Measurements from ENCODE around the gene CD177. TPM values are rescaled to one million over a fixed set of nuclear protein-coding genes. Genes with fewer than 3 reads are reported as not detected.
"Not testable (repeated sequence)": the region's sequence is repeated elsewhere in the genome, so short reads cannot be mapped to it uniquely, and the experiment has no call there.

CD177 gene
- total RNA-seq, 1 donor from 2014 or later, result not detected

GRCh38 chr19:43337737-43338136 is 15.7 kb upstream of the CD177 start:
- ChIA-PET CTCF (no interaction called here), POLR2A (no interaction called here)
- Mint-ChIP-seq H3K4me1 (no peaks in the 10 kb centered on the region), H3K36me3 (ENCODE audit: low read depth) (no peaks in the 10 kb centered on the region), H3K4me3 (no peak overlapping the region), H3K27ac (no peak overlapping the region), H3K9me3 (peaks cover 2% of the 10 kb centered on the region), H3K27me3 (peaks cover 16% of the 10 kb centered on the region)
- no peak for TF ChIP-seq CTCF (IDR thresholded peaks at IDR 0.05)
- intact Hi-C loops (cut with micrococcal nuclease), result no loop called here
- no peak for DNase-seq
- ATAC-seq (ENCODE audit: low read depth), result no peak

GRCh38 chr19:43338530-43338929 is 15.0 kb upstream of the CD177 start:
- no peak overlapping the region for H3K27ac Mint-ChIP-seq
- no peak overlapping the region for H3K4me3 Mint-ChIP-seq
- H3K4me1 Mint-ChIP-seq, result no peaks in the 10 kb centered on the region
- DNase-seq, result no peak
- CTCF ChIA-PET, result no interaction called here
- no peak for ATAC-seq (ENCODE audit: low read depth)
- H3K27me3 Mint-ChIP-seq, result peaks cover 16% of the 10 kb centered on the region
- peaks cover 2% of the 10 kb centered on the region for H3K9me3 Mint-ChIP-seq
- no peaks in the 10 kb centered on the region for H3K36me3 Mint-ChIP-seq (ENCODE audit: low read depth)
- POLR2A ChIA-PET, result no interaction called here
- intact Hi-C loops (cut with micrococcal nuclease), result no loop called here
- no peak for TF ChIP-seq CTCF (IDR thresholded peaks at IDR 0.05)

GRCh38 chr19:43339243-43339930 is 14.1 kb upstream of the CD177 start:
- H3K36me3 Mint-ChIP-seq (ENCODE audit: low read depth); ATAC-seq (ENCODE audit: low read depth); H3K4me3 Mint-ChIP-seq; CTCF ChIA-PET; H3K4me1 Mint-ChIP-seq; H3K27ac Mint-ChIP-seq; intact Hi-C loops (cut with micrococcal nuclease); POLR2A ChIA-PET; H3K9me3 Mint-ChIP-seq; DNase-seq: not testable (repeated sequence)
- H3K27me3 Mint-ChIP-seq, result peaks cover 16% of the 10 kb centered on the region

- H3K4me1 Mint-ChIP-seq; H3K36me3 Mint-ChIP-seq (ENCODE audit: low read depth); CTCF ChIA-PET; H3K9me3 Mint-ChIP-seq; H3K27ac Mint-ChIP-seq; DNase-seq; intact Hi-C loops (cut with micrococcal nuclease); ATAC-seq (ENCODE audit: low read depth); H3K4me3 Mint-ChIP-seq; POLR2A ChIA-PET: not testable (repeated sequence)
- peaks cover 16% of the 10 kb centered on the region for H3K27me3 Mint-ChIP-seq
These were observed 13.4 kb upstream of the CD177 start for GRCh38 chr19:43340101-43340500.

- peaks cover 16% of the 10 kb centered on the region for H3K27me3 Mint-ChIP-seq
- H3K36me3 Mint-ChIP-seq (ENCODE audit: low read depth); ATAC-seq (ENCODE audit: low read depth); DNase-seq; H3K4me3 Mint-ChIP-seq; intact Hi-C loops (cut with micrococcal nuclease); H3K27ac Mint-ChIP-seq; POLR2A ChIA-PET; CTCF ChIA-PET; H3K4me1 Mint-ChIP-seq; H3K9me3 Mint-ChIP-seq: not testable (repeated sequence)
These were observed 12.4 kb upstream of the CD177 start for GRCh38 chr19:43341098-43341497.

- H3K9me3 Mint-ChIP-seq; POLR2A ChIA-PET; intact Hi-C loops (cut with micrococcal nuclease); CTCF ChIA-PET; DNase-seq; ATAC-seq (ENCODE audit: low read depth); H3K27ac Mint-ChIP-seq; H3K36me3 Mint-ChIP-seq (ENCODE audit: low read depth); H3K4me3 Mint-ChIP-seq; H3K4me1 Mint-ChIP-seq: not testable (repeated sequence)
- peaks cover 13% of the 10 kb centered on the region for H3K27me3 Mint-ChIP-seq
These were observed 11.4 kb upstream of the CD177 start for GRCh38 chr19:43342104-43342503.

- H3K36me3 Mint-ChIP-seq (ENCODE audit: low read depth); ATAC-seq (ENCODE audit: low read depth); intact Hi-C loops (cut with micrococcal nuclease); POLR2A ChIA-PET; CTCF ChIA-PET; H3K27ac Mint-ChIP-seq; H3K9me3 Mint-ChIP-seq; H3K4me3 Mint-ChIP-seq; H3K4me1 Mint-ChIP-seq; DNase-seq: not testable (repeated sequence)
- H3K27me3 Mint-ChIP-seq, result peaks cover 13% of the 10 kb centered on the region
These were observed 9.1 kb upstream of the CD177 start for GRCh38 chr19:43344347-43344925.

- POLR2A ChIA-PET; H3K4me3 Mint-ChIP-seq; intact Hi-C loops (cut with micrococcal nuclease); ATAC-seq (ENCODE audit: low read depth); H3K36me3 Mint-ChIP-seq (ENCODE audit: low read depth); DNase-seq; H3K4me1 Mint-ChIP-seq; H3K9me3 Mint-ChIP-seq; CTCF ChIA-PET; H3K27ac Mint-ChIP-seq; H3K27me3 Mint-ChIP-seq: not testable (repeated sequence)
These were observed 3.7 kb upstream of the CD177 start for GRCh38 chr19:43349813-43350212.

Measured in activated B cell treated with CpG ODN at 0.5 μM for 24 hours (primary cell).